GM23338 (cell line): ENCODE data around the gene POSTN. TPM values are rescaled to one million over a fixed set of nuclear protein-coding genes. Genes with fewer than 3 reads are reported as not detected.

Experiments used
- ATAC-seq: fragments of 200-7000 bp; cut with Tn5 transposase; 3 replicates; pipeline ENCODE4 v1.9.1; 2020
- DNase-seq: peaks from one replicate; pipeline ENCODE4 v3.0.0-alpha.2; 2015; ENCODE audit warnings: low spot score
- H2AFZ ChIP-seq: fragments of 200-600 bp; sonication (generic); 2 replicates; pipeline ENCODE4 v1.8.0; 2016; ENCODE audit warnings: antibody characterized with exemption, mild to moderate bottlenecking, moderate library complexity
- H3F3A ChIP-seq: fragments of 200-600 bp; sonication (generic); replicated peaks from 2 replicates; pipeline ENCODE4 v1.8.0; 2017; ENCODE audit warnings: antibody characterized with exemption, mixed run types, low read depth
- H3K27ac ChIP-seq: fragments of 200-600 bp; sonication (generic); 2 replicates; pipeline ENCODE4 v1.6.1; 2016; ENCODE audit warnings: low read depth
- H3K27me3 ChIP-seq: fragments of 200-600 bp; sonication (generic); 2 replicates; pipeline ENCODE4 v1.8.0; 2016; ENCODE audit warnings: mild to moderate bottlenecking, mixed run types, moderate library complexity; ENCODE audit not compliant: insufficient read depth
- H3K36me3 ChIP-seq: fragments of 200-600 bp; sonication (generic); 2 replicates; pipeline ENCODE4 v1.8.0; 2016; ENCODE audit warnings: mild to moderate bottlenecking; ENCODE audit not compliant: insufficient read depth
- H3K4me1 ChIP-seq: fragments of 200-600 bp; sonication (generic); 2 replicates; pipeline ENCODE4 v1.8.0; 2016; ENCODE audit warnings: mild to moderate bottlenecking, moderate library complexity; ENCODE audit not compliant: insufficient read depth
- H3K4me2 ChIP-seq: fragments of 200-600 bp; sonication (generic); 2 replicates; pipeline ENCODE4 v1.7.1; 2017; ENCODE audit warnings: mixed run types
- H3K4me3 ChIP-seq: fragments of 200-600 bp; sonication (generic); 2 replicates; pipeline ENCODE4 v1.6.1; 2016; ENCODE audit warnings: mixed run types
- H3K79me2 ChIP-seq: fragments of 200-600 bp; sonication (generic); replicated peaks from 2 replicates; pipeline ENCODE4 v1.8.0; 2017; ENCODE audit warnings: mild to moderate bottlenecking; ENCODE audit not compliant: insufficient read depth
- H3K9me2 ChIP-seq: fragments of 200-600 bp; sonication (generic); 2 replicates; pipeline ENCODE4 v1.8.0; 2017; ENCODE audit not compliant: insufficient read depth
- H4K20me1 ChIP-seq: fragments of 200-600 bp; sonication (generic); replicated peaks from 2 replicates; pipeline ENCODE4 v1.8.0; 2017; ENCODE audit warnings: mild to moderate bottlenecking; ENCODE audit not compliant: insufficient read depth
- H3K27ac Mint-ChIP-seq: 2 replicates; pipeline ENCODE4 v1.8.0; 2020; ENCODE audit warnings: inconsistent platforms, mild to moderate bottlenecking, moderate library complexity, mixed read lengths
- H3K27me3 Mint-ChIP-seq: 3 replicates; pipeline ENCODE4 v1.8.0; 2022; ENCODE audit warnings: low read depth, mild to moderate bottlenecking, moderate library complexity, mixed read lengths, inconsistent platforms; ENCODE audit not compliant: insufficient read depth, poor library complexity
- H3K36me3 Mint-ChIP-seq: 3 replicates; pipeline ENCODE4 v1.8.0; 2021; ENCODE audit warnings: low read depth, mild to moderate bottlenecking, inconsistent platforms, moderate library complexity, mixed read lengths
- H3K4me1 Mint-ChIP-seq: 3 replicates; pipeline ENCODE4 v1.8.0; 2020; ENCODE audit warnings: mild to moderate bottlenecking, inconsistent platforms, mixed read lengths
- H3K4me3 Mint-ChIP-seq: 3 replicates; pipeline ENCODE4 v1.8.0; 2021; ENCODE audit warnings: moderate library complexity, mild to moderate bottlenecking, inconsistent platforms, mixed read lengths
- H3K9me3 Mint-ChIP-seq: 3 replicates; pipeline ENCODE4 v1.8.0; 2020; ENCODE audit warnings: moderate library complexity, mild to moderate bottlenecking, inconsistent platforms, mixed read lengths
- EZH2 ChIP-seq: fragments of 200-600 bp; sonication (generic); IDR thresholded peaks from one replicate; pipeline ENCODE4 v1.8.0; 2017; ENCODE audit warnings: antibody characterized with exemption, mild to moderate bottlenecking, low read depth; ENCODE audit not compliant: unreplicated experiment
- EZH2phosphoT487 ChIP-seq: fragments of 200-600 bp; sonication (generic); IDR thresholded peaks from one replicate; pipeline ENCODE4 v1.8.1; 2018; ENCODE audit warnings: antibody characterized with exemption; ENCODE audit not compliant: unreplicated experiment
- NANOG ChIP-seq: IDR thresholded peaks from 2 replicates; pipeline ENCODE4 v1.6.1; 2016; ENCODE audit warnings: antibody characterized with exemption, borderline replicate concordance
- POLR2AphosphoS5 ChIP-seq: IDR thresholded peaks from 2 replicates; pipeline ENCODE4 v1.6.1; 2016; ENCODE audit warnings: antibody characterized with exemption, low read depth
- polyA plus RNA-seq: library from polyadenylated mRNA; unstranded; fragments of >200 nt; fragmentation: Nextera tagmentation; extraction: Ambion mirVana; gene quantifications from 2 replicates; pipeline ENCODE4 v1.2.1, GENCODE V29; 2016
- total RNA-seq: library from RNA; depleted of rRNA; stranded (reverse); fragments of >200 nt; shearing (Covaris generic); gene quantifications from 2 replicates; pipeline ENCODE4 v1.2.3, GENCODE V29; 2014
- TF ChIP-seq, protein P1 (sequence below): fragments of 250-450 bp; sonication (Bioruptor Pico); IDR thresholded peaks from 2 replicates; pipeline ENCODE4 v1.5.0; 2020; ENCODE audit warnings: mild to moderate bottlenecking, moderate library complexity
- TF ChIP-seq, protein P2 (sequence below): IDR thresholded peaks from one replicate; pipeline ENCODE4 v1.6.1; 2018; ENCODE audit warnings: antibody characterized with exemption; ENCODE audit not compliant: unreplicated experiment

The POSTN gene
- total and polyA plus RNA-seq, 2 experiments from 2014 or later = 0.21 to 0.31 TPM

DNA sequence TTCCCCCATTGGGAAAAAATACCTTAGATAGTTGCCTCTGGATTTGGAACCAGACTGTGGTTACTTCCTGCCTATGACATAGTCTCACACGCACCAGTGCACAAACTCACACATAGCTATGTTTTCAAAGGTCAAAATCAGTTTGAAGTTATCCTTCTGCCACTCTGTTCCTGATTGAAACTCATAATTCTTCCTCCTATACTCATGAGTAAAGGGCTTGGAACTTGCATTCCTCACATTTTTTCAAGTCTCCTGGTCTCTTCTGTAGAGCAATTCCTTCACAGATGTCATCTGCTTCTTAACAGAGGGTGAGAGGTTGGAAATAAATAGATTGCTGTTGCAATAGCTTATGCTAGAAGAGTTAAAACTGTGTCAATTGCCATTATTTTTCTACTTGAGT is 18.6 kb upstream of the POSTN start:
- Histone ChIP-seq H2AFZ (no peak overlapping the region), H3K36me3 (no peaks in the 10 kb centered on the region), H3F3A (no peaks in the 10 kb centered on the region), H3K9me2 (no peaks in the 10 kb centered on the region), H3K4me3 (no peak overlapping the region), H3K27me3 (no peaks in the 10 kb centered on the region), H3K27ac (no peak overlapping the region), H3K4me1 (no peaks in the 10 kb centered on the region), H4K20me1 (no peaks in the 10 kb centered on the region), H3K4me2 (no peak overlapping the region), H3K79me2 (no peaks in the 10 kb centered on the region)
- no peak overlapping the region for H3K27ac Mint-ChIP-seq
- H3K36me3 Mint-ChIP-seq = no peaks in the 10 kb centered on the region
- H3K9me3 Mint-ChIP-seq = no peaks in the 10 kb centered on the region
- TF ChIP-seq EZH2phosphoT487 = no peak
- TF ChIP-seq, protein P1, sequence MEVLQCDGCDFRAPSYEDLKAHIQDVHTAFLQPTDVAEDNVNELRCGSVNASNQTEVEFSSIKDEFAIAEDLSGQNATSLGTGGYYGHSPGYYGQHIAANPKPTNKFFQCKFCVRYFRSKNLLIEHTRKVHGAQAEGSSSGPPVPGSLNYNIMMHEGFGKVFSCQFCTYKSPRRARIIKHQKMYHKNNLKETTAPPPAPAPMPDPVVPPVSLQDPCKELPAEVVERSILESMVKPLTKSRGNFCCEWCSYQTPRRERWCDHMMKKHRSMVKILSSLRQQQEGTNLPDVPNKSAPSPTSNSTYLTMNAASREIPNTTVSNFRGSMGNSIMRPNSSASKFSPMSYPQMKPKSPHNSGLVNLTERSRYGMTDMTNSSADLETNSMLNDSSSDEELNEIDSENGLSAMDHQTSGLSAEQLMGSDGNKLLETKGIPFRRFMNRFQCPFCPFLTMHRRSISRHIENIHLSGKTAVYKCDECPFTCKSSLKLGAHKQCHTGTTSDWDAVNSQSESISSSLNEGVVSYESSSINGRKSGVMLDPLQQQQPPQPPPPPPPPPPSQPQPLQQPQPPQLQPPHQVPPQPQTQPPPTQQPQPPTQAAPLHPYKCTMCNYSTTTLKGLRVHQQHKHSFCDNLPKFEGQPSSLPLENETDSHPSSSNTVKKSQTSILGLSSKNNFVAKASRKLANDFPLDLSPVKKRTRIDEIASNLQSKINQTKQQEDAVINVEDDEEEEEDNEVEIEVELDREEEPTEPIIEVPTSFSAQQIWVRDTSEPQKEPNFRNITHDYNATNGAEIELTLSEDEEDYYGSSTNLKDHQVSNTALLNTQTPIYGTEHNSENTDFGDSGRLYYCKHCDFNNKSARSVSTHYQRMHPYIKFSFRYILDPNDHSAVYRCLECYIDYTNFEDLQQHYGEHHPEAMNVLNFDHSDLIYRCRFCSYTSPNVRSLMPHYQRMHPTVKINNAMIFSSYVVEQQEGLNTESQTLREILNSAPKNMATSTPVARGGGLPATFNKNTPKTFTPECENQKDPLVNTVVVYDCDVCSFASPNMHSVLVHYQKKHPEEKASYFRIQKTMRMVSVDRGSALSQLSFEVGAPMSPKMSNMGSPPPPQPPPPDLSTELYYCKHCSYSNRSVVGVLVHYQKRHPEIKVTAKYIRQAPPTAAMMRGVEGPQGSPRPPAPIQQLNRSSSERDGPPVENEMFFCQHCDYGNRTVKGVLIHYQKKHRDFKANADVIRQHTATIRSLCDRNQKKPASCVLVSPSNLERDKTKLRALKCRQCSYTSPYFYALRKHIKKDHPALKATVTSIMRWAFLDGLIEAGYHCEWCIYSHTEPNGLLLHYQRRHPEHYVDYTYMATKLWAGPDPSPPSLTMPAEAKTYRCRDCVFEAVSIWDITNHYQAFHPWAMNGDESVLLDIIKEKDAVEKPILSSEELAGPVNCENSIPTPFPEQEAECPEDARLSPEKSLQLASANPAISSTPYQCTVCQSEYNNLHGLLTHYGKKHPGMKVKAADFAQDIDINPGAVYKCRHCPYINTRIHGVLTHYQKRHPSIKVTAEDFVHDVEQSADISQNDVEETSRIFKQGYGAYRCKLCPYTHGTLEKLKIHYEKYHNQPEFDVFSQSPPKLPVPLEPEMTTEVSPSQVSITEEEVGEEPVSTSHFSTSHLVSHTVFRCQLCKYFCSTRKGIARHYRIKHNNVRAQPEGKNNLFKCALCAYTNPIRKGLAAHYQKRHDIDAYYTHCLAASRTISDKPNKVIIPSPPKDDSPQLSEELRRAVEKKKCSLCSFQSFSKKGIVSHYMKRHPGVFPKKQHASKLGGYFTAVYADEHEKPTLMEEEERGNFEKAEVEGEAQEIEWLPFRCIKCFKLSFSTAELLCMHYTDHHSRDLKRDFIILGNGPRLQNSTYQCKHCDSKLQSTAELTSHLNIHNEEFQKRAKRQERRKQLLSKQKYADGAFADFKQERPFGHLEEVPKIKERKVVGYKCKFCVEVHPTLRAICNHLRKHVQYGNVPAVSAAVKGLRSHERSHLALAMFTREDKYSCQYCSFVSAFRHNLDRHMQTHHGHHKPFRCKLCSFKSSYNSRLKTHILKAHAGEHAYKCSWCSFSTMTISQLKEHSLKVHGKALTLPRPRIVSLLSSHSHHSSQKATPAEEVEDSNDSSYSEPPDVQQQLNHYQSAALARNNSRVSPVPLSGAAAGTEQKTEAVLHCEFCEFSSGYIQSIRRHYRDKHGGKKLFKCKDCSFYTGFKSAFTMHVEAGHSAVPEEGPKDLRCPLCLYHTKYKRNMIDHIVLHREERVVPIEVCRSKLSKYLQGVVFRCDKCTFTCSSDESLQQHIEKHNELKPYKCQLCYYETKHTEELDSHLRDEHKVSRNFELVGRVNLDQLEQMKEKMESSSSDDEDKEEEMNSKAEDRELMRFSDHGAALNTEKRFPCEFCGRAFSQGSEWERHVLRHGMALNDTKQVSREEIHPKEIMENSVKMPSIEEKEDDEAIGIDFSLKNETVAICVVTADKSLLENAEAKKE = peak; percentile 70
- peaks cover 7% of the 10 kb centered on the region for H3K4me1 Mint-ChIP-seq
- peaks cover under 1% of the 10 kb centered on the region for H3K27me3 Mint-ChIP-seq
- 0 out of 3 replicates have a peak, but pooled peaks have one; percentile 29 for ATAC-seq
- peak; percentile 22 for DNase-seq
- no peak overlapping the region for H3K4me3 Mint-ChIP-seq

DNA sequence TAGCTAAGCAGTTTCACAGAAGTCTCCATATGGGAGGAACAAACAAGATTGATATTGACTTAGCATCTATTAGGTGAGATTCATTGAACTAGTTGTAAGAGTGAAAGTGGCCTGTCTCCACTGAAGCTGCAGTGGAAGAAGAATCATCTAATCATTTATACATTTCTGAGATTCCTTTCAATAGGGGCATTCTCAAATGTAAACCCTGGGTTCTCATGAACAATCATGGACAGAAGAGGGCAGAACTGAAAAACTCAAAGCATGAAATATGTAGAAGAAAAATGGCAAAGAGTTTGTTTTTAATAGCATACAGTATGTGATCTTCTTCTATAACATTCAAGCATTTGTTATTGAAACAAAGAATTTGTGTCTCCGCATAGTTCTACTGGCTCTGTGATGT is 17.6 kb upstream of the POSTN start:
- Histone ChIP-seq H3K36me3 (no peaks in the 10 kb centered on the region), H3K27ac (no peak overlapping the region), H4K20me1 (no peaks in the 10 kb centered on the region), H3F3A (no peaks in the 10 kb centered on the region), H3K4me3 (no peak overlapping the region), H2AFZ (no peak overlapping the region), H3K79me2 (no peaks in the 10 kb centered on the region), H3K9me2 (no peaks in the 10 kb centered on the region), H3K4me1 (no peaks in the 10 kb centered on the region), H3K27me3 (no peaks in the 10 kb centered on the region), H3K4me2 (no peak overlapping the region)
- H3K27me3 Mint-ChIP-seq = no peaks in the 10 kb centered on the region
- no peaks in the 10 kb centered on the region for H3K9me3 Mint-ChIP-seq
- peaks cover 7% of the 10 kb centered on the region for H3K4me1 Mint-ChIP-seq
- no peak overlapping the region for H3K4me3 Mint-ChIP-seq
- no peak for DNase-seq
- ATAC-seq = no peak
- H3K27ac Mint-ChIP-seq = no peak overlapping the region
- no peaks in the 10 kb centered on the region for H3K36me3 Mint-ChIP-seq
- TF ChIP-seq EZH2phosphoT487 = no peak
- no peak for TF ChIP-seq EZH2
- TF ChIP-seq NANOG = no peak
- no peak for TF ChIP-seq POLR2AphosphoS5
- TF ChIP-seq, protein P2, sequence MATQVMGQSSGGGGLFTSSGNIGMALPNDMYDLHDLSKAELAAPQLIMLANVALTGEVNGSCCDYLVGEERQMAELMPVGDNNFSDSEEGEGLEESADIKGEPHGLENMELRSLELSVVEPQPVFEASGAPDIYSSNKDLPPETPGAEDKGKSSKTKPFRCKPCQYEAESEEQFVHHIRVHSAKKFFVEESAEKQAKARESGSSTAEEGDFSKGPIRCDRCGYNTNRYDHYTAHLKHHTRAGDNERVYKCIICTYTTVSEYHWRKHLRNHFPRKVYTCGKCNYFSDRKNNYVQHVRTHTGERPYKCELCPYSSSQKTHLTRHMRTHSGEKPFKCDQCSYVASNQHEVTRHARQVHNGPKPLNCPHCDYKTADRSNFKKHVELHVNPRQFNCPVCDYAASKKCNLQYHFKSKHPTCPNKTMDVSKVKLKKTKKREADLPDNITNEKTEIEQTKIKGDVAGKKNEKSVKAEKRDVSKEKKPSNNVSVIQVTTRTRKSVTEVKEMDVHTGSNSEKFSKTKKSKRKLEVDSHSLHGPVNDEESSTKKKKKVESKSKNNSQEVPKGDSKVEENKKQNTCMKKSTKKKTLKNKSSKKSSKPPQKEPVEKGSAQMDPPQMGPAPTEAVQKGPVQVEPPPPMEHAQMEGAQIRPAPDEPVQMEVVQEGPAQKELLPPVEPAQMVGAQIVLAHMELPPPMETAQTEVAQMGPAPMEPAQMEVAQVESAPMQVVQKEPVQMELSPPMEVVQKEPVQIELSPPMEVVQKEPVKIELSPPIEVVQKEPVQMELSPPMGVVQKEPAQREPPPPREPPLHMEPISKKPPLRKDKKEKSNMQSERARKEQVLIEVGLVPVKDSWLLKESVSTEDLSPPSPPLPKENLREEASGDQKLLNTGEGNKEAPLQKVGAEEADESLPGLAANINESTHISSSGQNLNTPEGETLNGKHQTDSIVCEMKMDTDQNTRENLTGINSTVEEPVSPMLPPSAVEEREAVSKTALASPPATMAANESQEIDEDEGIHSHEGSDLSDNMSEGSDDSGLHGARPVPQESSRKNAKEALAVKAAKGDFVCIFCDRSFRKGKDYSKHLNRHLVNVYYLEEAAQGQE = no peak
